ENCODE results near the gene KRTAP5-10. TPM values are rescaled to one million over a fixed set of nuclear protein-coding genes. Genes with fewer than 3 reads are reported as not detected.
"Not testable (repeated sequence)": the region's sequence is repeated elsewhere in the genome, so short reads cannot be mapped to it uniquely, and the experiment has no call there.

KRTAP5-10 gene
- total and polyA plus RNA-seq, 2 of the 8 experiments (the other 6 are each of a cell fraction or from before 2014, with no cell fraction given) = 0.12 TPM; not detected in 1

DNA sequence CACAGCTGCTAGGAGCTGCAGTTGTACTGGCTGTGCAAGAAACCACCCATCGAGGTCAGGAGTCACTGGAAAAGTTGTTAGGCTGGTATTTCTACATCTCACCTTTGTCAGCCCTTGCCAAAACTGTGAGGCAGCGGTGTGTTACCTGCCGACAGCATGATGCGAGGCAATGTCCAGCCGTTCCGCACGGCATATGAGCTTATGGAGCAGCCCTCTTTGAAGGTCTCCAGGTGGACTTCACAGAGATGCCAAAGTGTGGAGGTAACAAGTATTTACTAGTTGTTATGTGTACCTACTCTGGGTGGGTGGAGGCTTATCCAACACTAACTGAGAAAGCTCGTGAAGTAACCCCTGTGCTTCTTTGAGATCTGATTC is 24.2 kb downstream of the KRTAP5-10 start:
- POLR2A ChIA-PET (ENCODE audit: partially characterized antibody); H4K20me1 ChIP-seq (replicated peaks in 1 of 2; ENCODE audit: control insufficient read depth in 1 of 2, insufficient read depth in 2 of 2, low read length in 2 of 2); H2BK12ac ChIP-seq (ENCODE audit: low read depth, low read length); H3K9me3 ChIP-seq (ENCODE audit: insufficient read depth in 2 of 2, low read depth in 1 of 2, low read length in 1 of 2); H3K27ac ChIP-seq (ENCODE audit: low read depth, low read length); H3K79me1 ChIP-seq (ENCODE audit: low read depth, low read length); H3K4me2 ChIP-seq (ENCODE audit: insufficient read depth in 1 of 2, low read depth in 2 of 2, low read length in 2 of 2); H2AFZ ChIP-seq (ENCODE audit: low read length); DNase-seq (ENCODE audit: low read depth in 1 of 2, low spot score in 2 of 2); H3K79me2 ChIP-seq (ENCODE audit: control insufficient read depth in 1 of 2, insufficient read depth in 2 of 2, low read length in 2 of 2); H2BK5ac ChIP-seq (ENCODE audit: low read depth, low read length); H3K4ac ChIP-seq (replicated peaks; ENCODE audit: insufficient read length, low read depth, low read length); H2BK15ac ChIP-seq (ENCODE audit: low read length); H2BK20ac ChIP-seq (ENCODE audit: low read length); H4K91ac ChIP-seq (replicated peaks; ENCODE audit: insufficient read length, low read length); FAIRE-seq; H3K56ac ChIP-seq (replicated peaks; ENCODE audit: insufficient read length, low read depth, low read length); H3K9ac ChIP-seq (replicated peaks in 1 of 4; ENCODE audit: extremely low read depth in 1 of 4, low read depth in 3 of 4, low read length in 3 of 4); H3K23ac ChIP-seq (ENCODE audit: insufficient read length); H3K4me3 ChIP-seq (ENCODE audit: extremely low read depth in 1 of 4, insufficient read depth in 2 of 4, low read depth in 3 of 4, low read length in 4 of 4); H3K23me2 ChIP-seq (ENCODE audit: low read depth, low read length); H3K18ac ChIP-seq (ENCODE audit: extremely low read depth, low read length); H3K14ac ChIP-seq (ENCODE audit: insufficient read length); H4K5ac ChIP-seq (ENCODE audit: insufficient read length, low read depth, low read length); H3K36me3 ChIP-seq (ENCODE audit: control insufficient read depth in 2 of 4, insufficient read depth in 4 of 4, low read length in 3 of 4); H3K4me1 ChIP-seq (replicated peaks in 1 of 4; ENCODE audit: control insufficient read depth in 3 of 4, insufficient read depth in 4 of 4, low read length in 3 of 4); H2AK5ac ChIP-seq (ENCODE audit: low read depth, low read length); H4K8ac ChIP-seq (ENCODE audit: extremely low read depth, insufficient read depth, low read length); H2BK120ac ChIP-seq (replicated peaks; ENCODE audit: low read depth, low read length); H3K27me3 ChIP-seq (replicated peaks in 1 of 4; ENCODE audit: control insufficient read depth in 3 of 4, extremely low read depth in 1 of 4, insufficient read depth in 3 of 4, low read length in 3 of 4): not testable (repeated sequence)
- CTCF ChIA-PET (ENCODE audit: partially characterized antibody) = interaction anchor here (1.2 to 1.6 kb wide), 2 partner anchors 13 to 476 kb away, joined by 3 to 4 read pairs; no protein-coding TSS in a partner anchor
- 79% methylated on average over 7 of the region's 8 CpGs; no CpG with 5 or more reads in 1 of the 2 experiments for WGBS, 2 experiments (ENCODE audit: extremely low coverage in 1 of 2, insufficient coverage in 1 of 2, insufficient read length in 1 of 2, insufficient replicate concordance in 2 of 2, low coverage in 1 of 2, low lambda C conversion rate in 2 of 2, missing lambda C conversion rate in 1 of 2)

GRCh38 chr11:71603221-71603620 is 37.9 kb downstream of the KRTAP5-10 start:
- H3K9ac ChIP-seq (replicated peaks in 1 of 4; ENCODE audit: extremely low read depth in 1 of 4, low read depth in 3 of 4, low read length in 3 of 4); H2AFZ ChIP-seq (ENCODE audit: low read length); H3K4me3 ChIP-seq (ENCODE audit: extremely low read depth in 1 of 4, insufficient read depth in 2 of 4, low read depth in 3 of 4, low read length in 4 of 4); H3K23me2 ChIP-seq (ENCODE audit: low read depth, low read length); H3K4ac ChIP-seq (replicated peaks; ENCODE audit: insufficient read length, low read depth, low read length); H2BK5ac ChIP-seq (ENCODE audit: low read depth, low read length); H3K79me1 ChIP-seq (ENCODE audit: low read depth, low read length); H4K91ac ChIP-seq (replicated peaks; ENCODE audit: insufficient read length, low read length); H4K8ac ChIP-seq (ENCODE audit: extremely low read depth, insufficient read depth, low read length); H2BK20ac ChIP-seq (ENCODE audit: low read length); H3K36me3 ChIP-seq (ENCODE audit: control insufficient read depth in 2 of 4, insufficient read depth in 4 of 4, low read length in 3 of 4); H3K4me1 ChIP-seq (replicated peaks in 1 of 4; ENCODE audit: control insufficient read depth in 3 of 4, insufficient read depth in 4 of 4, low read length in 3 of 4); H3K4me2 ChIP-seq (ENCODE audit: insufficient read depth in 1 of 2, low read depth in 2 of 2, low read length in 2 of 2); H3K56ac ChIP-seq (replicated peaks; ENCODE audit: insufficient read length, low read depth, low read length); H3K27ac ChIP-seq (ENCODE audit: low read depth, low read length); H3K18ac ChIP-seq (ENCODE audit: extremely low read depth, low read length); H2BK12ac ChIP-seq (ENCODE audit: low read depth, low read length); H4K5ac ChIP-seq (ENCODE audit: insufficient read length, low read depth, low read length); FAIRE-seq; H2BK15ac ChIP-seq (ENCODE audit: low read length); H2BK120ac ChIP-seq (replicated peaks; ENCODE audit: low read depth, low read length); CTCF ChIA-PET (ENCODE audit: partially characterized antibody); POLR2A ChIA-PET (ENCODE audit: partially characterized antibody); H3K23ac ChIP-seq (ENCODE audit: insufficient read length); H3K79me2 ChIP-seq (ENCODE audit: control insufficient read depth in 1 of 2, insufficient read depth in 2 of 2, low read length in 2 of 2); H3K14ac ChIP-seq (ENCODE audit: insufficient read length); H3K9me3 ChIP-seq (ENCODE audit: insufficient read depth in 2 of 2, low read depth in 1 of 2, low read length in 1 of 2); H2AK5ac ChIP-seq (ENCODE audit: low read depth, low read length); DNase-seq (ENCODE audit: low read depth in 1 of 2, low spot score in 2 of 2); H4K20me1 ChIP-seq (replicated peaks in 1 of 2; ENCODE audit: control insufficient read depth in 1 of 2, insufficient read depth in 2 of 2, low read length in 2 of 2): not testable (repeated sequence)
- 82% methylated on average over 8 of the region's 11 CpGs; no CpG with 5 or more reads in 1 of the 2 experiments for WGBS, 2 experiments (ENCODE audit: extremely low coverage in 1 of 2, insufficient coverage in 1 of 2, insufficient read length in 1 of 2, insufficient replicate concordance in 2 of 2, low coverage in 1 of 2, low lambda C conversion rate in 2 of 2, missing lambda C conversion rate in 1 of 2)
- H3K27me3 ChIP-seq (replicated peaks in 1 of 4; ENCODE audit: control insufficient read depth in 3 of 4, extremely low read depth in 1 of 4, insufficient read depth in 3 of 4, low read length in 3 of 4) = peaks cover 9 to 23% (median 16%) of the 10 kb centered on the region in 4 experiments
